GM18517 (cell line): ENCODE results near the gene WNT10A.
A peak's percentile ranks its signal among the peaks of the same experiment; 100 is the strongest.

Experiments used
- ATAC-seq: cut with Tn5 transposase; IDR thresholded peaks from one replicate; pipeline ENCODE4 v1.9.1; 2021; ENCODE audit warnings: mild to moderate bottlenecking, moderate library complexity; ENCODE audit not compliant: unreplicated experiment

The WNT10A gene

DNA sequence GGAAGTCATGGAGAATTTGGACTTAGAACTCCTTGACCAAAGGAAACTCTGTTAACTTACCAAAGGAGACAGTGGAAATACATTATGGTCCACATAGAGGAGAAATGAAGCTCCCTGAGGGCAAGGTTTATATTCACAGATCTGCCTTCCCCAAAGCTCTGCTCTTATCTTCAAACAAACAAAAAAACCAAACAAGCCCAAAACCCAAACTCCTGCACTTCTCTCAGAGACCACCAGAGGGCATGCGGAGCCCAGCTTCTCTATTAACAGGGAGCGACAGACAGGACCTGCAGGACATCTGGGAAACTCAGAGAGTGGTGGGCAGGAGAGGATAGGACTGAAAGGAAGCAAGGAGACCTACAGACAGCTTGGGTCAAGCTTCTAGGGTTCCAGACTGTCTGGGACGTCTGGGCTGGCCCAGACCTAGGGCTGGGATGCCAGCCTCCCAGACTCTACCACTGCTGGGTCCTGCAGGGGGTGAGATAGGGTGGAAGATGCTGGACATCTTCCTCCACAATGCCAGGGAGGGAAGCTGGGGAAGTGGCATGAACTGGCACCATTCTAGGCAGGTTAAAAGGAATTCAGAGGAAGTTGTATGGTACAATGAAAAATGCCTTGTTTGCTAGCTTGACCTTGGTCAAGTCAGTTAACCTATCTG lies 4.0 kb upstream of the WNT10A start:
- no peak for ATAC-seq

- ATAC-seq = no peak
Observed at GRCh38 chr2:218877331-218877730, 3.3 kb upstream of the WNT10A start.

GRCh38 chr2:218877891-218878290 lies 2.8 kb upstream of the WNT10A start:
- ATAC-seq = no peak

GRCh38 chr2:218878486-218878885 lies 2.2 kb upstream of the WNT10A start:
- ATAC-seq = no peak

DNA sequence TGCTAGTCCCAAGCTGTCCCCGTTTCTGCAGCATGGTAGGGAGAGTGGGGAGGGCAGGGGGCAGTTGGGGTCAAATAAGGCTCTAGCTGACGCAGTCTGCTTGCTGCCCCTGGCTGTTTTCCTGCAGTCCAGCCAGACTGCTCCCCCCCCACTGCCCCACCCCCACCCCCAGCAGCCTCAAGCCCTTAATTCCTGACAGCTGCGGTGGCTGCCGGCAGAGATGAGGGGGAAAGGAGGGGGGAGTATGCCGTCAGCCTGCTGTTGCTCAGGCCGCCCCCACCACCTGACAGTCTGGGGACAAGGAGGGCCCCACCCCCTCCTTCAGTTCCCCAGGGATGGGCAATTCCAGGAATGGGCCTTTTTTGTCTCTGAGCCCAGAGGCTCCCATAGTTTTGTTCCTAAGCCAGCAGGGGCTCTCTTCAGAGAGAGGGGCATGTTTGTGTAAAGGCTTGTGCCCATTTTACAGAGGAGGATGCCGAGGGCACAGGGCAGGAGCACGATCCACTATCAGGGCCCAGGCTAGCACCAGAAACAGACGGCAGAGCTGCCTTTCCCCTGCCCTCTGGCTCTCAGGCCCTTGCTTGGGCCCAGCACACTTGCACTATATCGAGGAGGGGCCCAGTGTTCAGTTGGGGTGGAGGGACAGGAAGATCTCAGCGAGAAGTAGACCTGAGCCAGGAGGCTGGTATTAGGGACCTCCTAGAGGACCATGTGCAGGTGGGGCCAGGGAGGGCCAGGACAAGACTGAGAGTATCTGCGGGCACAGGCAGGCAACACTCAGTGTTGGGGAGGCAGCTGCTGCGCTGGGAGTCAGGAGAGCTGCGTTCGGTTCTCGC lies 1.5 kb upstream of the WNT10A start:
- ATAC-seq = no peak

DNA sequence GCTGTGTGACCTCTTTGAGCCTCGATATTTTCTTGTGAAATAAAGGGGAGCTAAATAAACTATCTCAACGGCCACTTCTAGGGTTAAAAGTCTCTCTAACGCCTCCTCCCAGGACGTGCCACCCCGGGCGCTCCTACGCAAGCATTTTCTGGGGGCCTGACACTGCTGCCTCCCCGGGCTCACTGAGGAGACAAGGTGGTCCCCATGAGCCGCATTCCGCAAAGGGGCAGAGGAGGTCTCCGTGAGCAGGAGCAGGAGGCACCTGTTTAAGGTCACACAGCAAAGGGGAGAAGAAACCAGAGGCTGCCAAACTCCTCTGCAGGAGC lies 913 bp upstream of the WNT10A start:
- no peak for ATAC-seq

DNA sequence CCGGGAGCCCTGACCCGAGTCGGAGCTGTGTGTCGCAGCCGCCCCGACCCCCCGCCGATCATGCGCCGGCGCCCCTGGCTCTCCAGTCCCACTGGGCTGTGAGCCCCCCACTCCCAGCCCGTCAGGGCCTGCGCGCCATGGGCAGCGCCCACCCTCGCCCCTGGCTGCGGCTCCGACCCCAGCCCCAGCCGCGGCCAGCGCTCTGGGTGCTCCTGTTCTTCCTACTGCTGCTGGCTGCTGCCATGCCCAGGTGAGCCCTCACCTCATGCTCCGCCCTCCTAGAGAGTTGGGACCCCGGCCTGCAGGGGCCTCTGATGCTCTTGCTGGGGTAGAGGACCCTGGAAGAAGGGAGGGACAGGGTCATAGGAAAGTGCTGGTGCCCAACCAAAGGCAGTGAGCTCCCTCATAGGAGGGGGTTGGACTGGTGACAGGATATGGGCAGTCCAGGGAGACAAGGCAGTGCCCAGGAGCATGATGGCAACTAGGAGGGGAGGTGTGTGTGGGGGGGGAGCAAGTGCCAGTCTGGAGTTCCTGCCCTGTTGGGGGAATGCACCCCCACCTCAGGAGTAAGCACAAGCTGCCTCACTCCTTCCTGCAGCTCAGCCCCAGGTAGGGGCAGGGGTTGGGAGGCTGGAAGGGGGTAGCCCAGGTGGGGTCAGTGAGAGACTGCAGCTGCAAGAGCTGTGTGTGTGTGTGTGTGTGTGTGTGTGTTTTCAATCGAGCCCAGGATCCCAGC lies 375 bp downstream of the WNT10A start:
- ATAC-seq = no peak

DNA sequence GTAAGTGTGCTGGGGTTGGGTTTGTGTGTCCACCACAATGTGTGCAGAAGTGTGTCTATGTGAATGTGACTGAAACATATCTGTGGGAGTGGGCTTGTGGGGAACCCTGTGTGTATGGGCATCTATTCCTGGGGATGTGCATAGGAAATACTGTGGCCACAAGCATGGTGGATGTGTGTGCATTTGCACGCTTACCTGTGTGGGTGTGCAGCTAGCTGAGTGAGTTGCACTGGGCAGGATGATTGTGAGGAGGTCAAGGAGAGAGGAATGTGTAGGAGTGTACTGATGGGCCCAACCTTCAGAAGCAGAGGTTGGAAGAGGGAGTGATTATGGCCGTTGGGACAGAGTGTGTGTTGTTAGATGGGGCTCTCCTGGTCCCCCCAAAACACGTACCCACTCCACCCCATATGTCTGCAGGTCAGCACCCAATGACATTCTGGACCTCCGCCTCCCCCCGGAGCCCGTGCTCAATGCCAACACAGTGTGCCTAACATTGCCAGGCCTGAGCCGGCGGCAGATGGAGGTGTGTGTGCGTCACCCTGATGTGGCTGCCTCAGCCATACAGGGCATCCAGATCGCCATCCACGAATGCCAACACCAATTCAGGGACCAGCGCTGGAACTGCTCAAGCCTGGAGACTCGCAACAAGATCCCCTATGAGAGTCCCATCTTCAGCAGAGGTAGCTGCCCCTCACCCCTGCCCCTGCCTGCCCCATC lies 1.2 kb downstream of the WNT10A start:
- no peak for ATAC-seq

DNA sequence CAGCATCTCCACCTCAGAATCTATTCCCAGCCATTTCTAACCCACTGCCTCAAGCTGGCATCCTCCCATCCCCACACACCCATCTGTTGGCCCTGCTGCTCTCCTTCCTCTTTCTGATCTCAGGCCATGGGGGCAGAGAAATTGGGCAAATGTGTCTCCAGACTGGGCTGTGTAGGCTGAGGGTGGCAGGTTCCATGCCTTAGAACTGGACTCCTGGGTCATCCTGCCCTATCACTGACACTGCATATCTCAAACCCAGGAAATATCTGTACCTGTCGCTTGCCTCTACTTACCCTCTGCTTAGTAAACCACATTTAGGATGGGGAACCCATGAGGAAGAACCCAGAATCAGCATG lies 1.8 kb downstream of the WNT10A start:
- no peak for ATAC-seq

- no peak for ATAC-seq
Observed at GRCh38 chr2:218882866-218883366, 2.3 kb downstream of the WNT10A start.

DNA sequence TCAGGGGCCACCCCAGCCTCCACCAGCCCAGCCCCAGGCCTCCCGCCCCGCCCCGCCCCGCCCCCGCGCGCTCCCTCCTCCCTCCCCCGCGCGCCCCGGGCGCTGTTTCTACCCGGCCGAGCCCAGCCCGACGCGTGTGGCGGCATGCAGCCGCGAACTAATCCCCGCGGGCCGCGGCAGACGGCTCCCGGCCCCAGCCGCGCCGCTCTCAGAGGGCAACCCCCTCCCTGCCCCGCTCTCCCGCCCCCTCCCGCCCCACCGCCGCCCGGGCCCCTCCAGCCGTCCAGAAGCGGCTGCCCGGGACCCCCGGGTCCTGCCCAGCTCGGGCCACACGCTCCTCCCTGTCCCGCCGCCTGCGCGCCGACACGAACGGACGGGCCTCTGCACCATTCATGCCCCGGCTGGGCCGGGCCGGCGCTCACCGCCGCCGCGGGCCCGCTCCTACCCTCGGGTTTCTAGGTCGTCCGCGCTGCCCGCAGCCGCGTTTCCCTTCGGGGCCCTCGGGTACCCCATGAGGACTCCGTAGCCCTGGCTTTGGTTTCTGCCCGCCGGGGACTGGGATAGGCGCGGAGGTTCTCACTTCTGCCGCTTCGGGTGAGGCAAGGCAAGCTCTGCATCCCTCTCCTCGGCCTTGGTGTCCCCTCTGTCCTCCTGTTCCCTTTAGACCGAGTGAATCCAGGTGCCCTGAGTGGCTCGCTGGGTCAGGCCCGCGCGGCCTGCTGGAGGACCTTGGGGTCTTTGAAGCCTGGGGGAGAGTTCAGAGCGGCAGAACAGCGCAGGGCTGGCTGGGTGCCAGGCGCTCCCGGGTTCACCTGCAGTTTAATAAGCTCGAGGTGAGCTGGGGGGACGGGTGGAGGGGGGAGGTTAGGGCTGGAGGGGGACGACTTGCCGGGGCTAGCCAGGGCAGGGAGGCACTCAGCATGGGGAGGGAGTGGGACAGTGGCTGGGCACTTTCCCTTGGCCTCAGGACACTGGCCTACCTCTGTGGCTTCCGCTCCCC lies 3.1 kb downstream of the WNT10A start:
- no peak for ATAC-seq

DNA sequence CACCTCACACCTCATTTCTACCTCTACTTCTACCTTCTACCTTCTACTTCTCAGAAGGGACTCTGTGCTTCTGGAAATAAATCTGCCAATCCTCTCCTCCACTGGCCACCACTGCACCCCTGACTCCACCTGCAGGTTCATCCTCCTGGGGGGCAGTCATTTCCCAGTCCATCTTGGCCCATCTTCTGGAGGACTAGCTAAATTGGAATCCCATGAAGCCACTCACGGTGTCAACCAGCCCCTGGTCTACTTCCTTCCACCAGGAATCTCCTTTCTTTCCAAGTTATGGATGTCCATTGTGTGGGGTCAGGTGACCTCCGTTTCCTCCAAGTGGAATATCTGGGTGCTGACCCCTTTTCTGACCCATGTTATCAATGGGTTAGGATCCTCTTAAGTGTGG lies 3.9 kb downstream of the WNT10A start:
- no peak for ATAC-seq

GRCh38 chr2:218885981-218886947 lies 5.6 kb downstream of the WNT10A start:
- peak; percentile 66 for ATAC-seq

- no peak for ATAC-seq
Observed at GRCh38 chr2:218887079-218887478, 6.4 kb downstream of the WNT10A start.

GRCh38 chr2:218888341-218888740 lies 7.7 kb downstream of the WNT10A start:
- ATAC-seq = no peak

- no peak for ATAC-seq
Observed at GRCh38 chr2:218889937-218890336, 9.3 kb downstream of the WNT10A start.

GRCh38 chr2:218890369-218890768 lies 9.7 kb downstream of the WNT10A start:
- ATAC-seq = no peak

DNA sequence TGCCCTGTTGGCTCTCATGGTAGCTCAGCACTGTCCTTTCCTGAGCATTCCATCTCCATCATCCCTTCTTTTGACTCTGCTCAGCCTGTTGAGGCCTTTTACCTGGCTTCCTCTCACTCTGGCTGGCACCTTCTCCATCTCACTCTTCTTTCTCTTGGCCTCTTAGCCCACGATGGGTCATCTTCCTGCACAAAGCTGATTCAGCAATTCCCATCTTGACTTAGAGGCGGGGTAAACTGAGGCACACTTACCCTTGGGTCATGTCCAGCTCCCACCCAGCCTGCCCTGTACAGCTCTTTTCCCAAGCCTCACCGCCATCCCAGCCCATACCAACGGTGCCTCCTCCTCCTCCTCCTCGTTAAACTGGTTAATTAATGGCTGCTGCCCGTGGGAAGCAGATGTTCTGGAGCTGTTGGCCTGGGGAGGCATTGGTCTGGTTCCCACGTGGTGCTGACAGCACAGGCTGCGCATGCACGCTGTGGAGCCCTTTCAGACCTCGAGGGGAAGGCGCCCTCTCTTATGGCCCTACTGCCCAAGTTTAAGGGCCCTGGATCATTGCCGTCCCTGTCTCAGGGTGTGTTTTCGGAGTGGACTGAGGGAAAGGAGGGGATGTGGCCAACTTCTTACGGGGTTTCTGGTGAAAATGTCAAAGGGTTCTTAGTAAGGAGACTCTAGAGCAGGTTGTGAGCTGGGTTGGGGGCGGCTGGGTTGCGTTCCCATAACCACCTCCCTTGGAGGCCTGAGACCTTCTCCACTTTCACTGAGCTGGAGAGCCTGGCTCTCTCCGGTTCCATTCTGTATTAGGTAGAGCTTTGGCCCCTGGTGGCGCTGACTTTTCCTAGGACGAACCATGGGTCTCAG lies 10.9 kb downstream of the WNT10A start:
- no peak for ATAC-seq
